Endothelial cell of umbilical vein (primary cell): Measurements from ENCODE around the gene PTPRT. TPM values are rescaled to one million over a fixed set of nuclear protein-coding genes. Genes with fewer than 3 reads are reported as not detected.

Experiments used
- BruUV-seq: library from RNA; stranded (reverse); fragments of 400-500 nt; replicated peaks from 2 replicates; lab custom pipeline; 2021; lab: Mats Ljungman, UMichigan
- CTCF ChIA-PET: fragments of 300-600, 350-600 bp; sonication (Branson Sonifier 250); formaldehyde crosslinking; loops from one replicate; lab custom pipeline; 2021; ENCODE audit warnings: antibody characterized with exemption, inconsistent platforms; lab: Charles Lee
- POLR2A ChIA-PET: fragments of 300-600, 350-600 bp; sonication (Branson Sonifier 250); formaldehyde crosslinking; loops from one replicate; lab custom pipeline; 2021; ENCODE audit warnings: antibody characterized with exemption, inconsistent platforms; lab: Charles Lee
- DNase-seq: peaks from one replicate; pipeline ENCODE4 v3.0.0-alpha.2; 2011; ENCODE audit warnings: low read depth, low spot score
- FAIRE-seq: peaks from 2 replicates; lab custom pipeline; 2011; peaks lifted over from hg19 to GRCh38; lab: Jason Lieb, UNC
- H2AFZ ChIP-seq: 2 replicates; pipeline ENCODE4 v1.6.0; 2012; ENCODE audit warnings: low read depth, low read length, control low read depth, inconsistent platforms
- H3K27ac ChIP-seq: 2 replicates; pipeline ENCODE4 v1.5.1; 2011; ENCODE audit warnings: low read depth, mild to moderate bottlenecking, control low read depth, low read length, moderate library complexity; ENCODE audit not compliant: insufficient read depth
- H3K27me3 ChIP-seq, 2 experiments: 2 replicates each; pipeline versions ENCODE4 v1.6.0 to v1.6.1; 2011; ENCODE audit warnings: low read length in 2 of 2, mixed read lengths in 1 of 2; ENCODE audit not compliant: control insufficient read depth in 2 of 2, insufficient read depth in 2 of 2
- H3K36me3 ChIP-seq, 2 experiments: 2 replicates in 1 of 2; 3 replicates in 1 of 2; pipeline ENCODE4 v1.5.1; 2011; ENCODE audit warnings: low read length in 2 of 2, mild to moderate bottlenecking in 1 of 2, moderate library complexity in 1 of 2; ENCODE audit not compliant: control insufficient read depth in 2 of 2, insufficient read depth in 2 of 2; ENCODE audit errors: extremely low read depth in 1 of 2
- H3K4me1 ChIP-seq: 3 replicates; pipeline ENCODE4 v1.5.1; 2011; ENCODE audit warnings: mild to moderate bottlenecking, low read length; ENCODE audit not compliant: control insufficient read depth, insufficient read depth; ENCODE audit errors: extremely low read depth
- H3K4me2 ChIP-seq: 2 replicates; pipeline ENCODE4 v1.6.1; 2011; ENCODE audit warnings: low read length, control low read depth, mixed read lengths; ENCODE audit not compliant: insufficient read depth
- H3K4me3 ChIP-seq, 3 experiments: fragments of 200-600 bp in 1 of 3; sonication (generic), shearing (Covaris generic) in 1 of 3; replicated peaks in 1 of 3; 2 replicates each; pipeline ENCODE4 v1.5.1; 2011 to 2016; ENCODE audit warnings: control low read depth in 3 of 3, low read length in 3 of 3, mild to moderate bottlenecking in 2 of 3, inconsistent platforms in 1 of 3, low read depth in 1 of 3, moderate library complexity in 1 of 3; ENCODE audit not compliant: insufficient read depth in 1 of 3
- H3K79me2 ChIP-seq: 2 replicates; pipeline ENCODE4 v1.6.0; 2012; ENCODE audit warnings: low read length, inconsistent platforms; ENCODE audit not compliant: control insufficient read depth, insufficient read depth
- H3K9ac ChIP-seq: replicated peaks from 2 replicates; pipeline ENCODE3; 2011; ENCODE audit warnings: low read length, control low read depth; ENCODE audit not compliant: insufficient read depth; ENCODE audit errors: extremely low read depth
- H3K9me1 ChIP-seq: replicated peaks from 3 replicates; pipeline ENCODE4 v1.6.0; 2011; ENCODE audit warnings: mild to moderate bottlenecking, low read length; ENCODE audit not compliant: control insufficient read depth, insufficient read depth; ENCODE audit errors: extremely low read depth
- H3K9me3 ChIP-seq: replicated peaks from 2 replicates; pipeline ENCODE4 v1.5.1; 2012; ENCODE audit warnings: low read length, inconsistent platforms; ENCODE audit not compliant: control insufficient read depth, insufficient read depth
- H4K20me1 ChIP-seq: replicated peaks from 2 replicates; pipeline ENCODE3; 2011; ENCODE audit warnings: mild to moderate bottlenecking, low read length; ENCODE audit not compliant: control insufficient read depth, insufficient read depth; ENCODE audit errors: extremely low read depth
- EZH2 ChIP-seq: IDR thresholded peaks from 2 replicates; pipeline ENCODE4 v1.6.1; 2012; ENCODE audit warnings: borderline replicate concordance, low read depth, mild to moderate bottlenecking, moderate library complexity, low read length, inconsistent platforms; ENCODE audit not compliant: severe bottlenecking
- FOS ChIP-seq: IDR thresholded peaks from 2 replicates; pipeline ENCODE4 v1.6.1; 2011; ENCODE audit warnings: mild to moderate bottlenecking, low read length, moderate library complexity, borderline replicate concordance; ENCODE audit not compliant: insufficient read depth
- GATA2 ChIP-seq: IDR thresholded peaks from 2 replicates; pipeline ENCODE4 v1.7.0; 2011; ENCODE audit warnings: low read depth, mild to moderate bottlenecking, moderate library complexity, mixed read lengths, low read length; ENCODE audit not compliant: insufficient read length, insufficient read depth
- JUN ChIP-seq: IDR thresholded peaks from 2 replicates; pipeline ENCODE4 v1.6.1; 2011; ENCODE audit warnings: borderline replicate concordance, low read depth; ENCODE audit not compliant: insufficient read length, insufficient read depth
- MAX ChIP-seq: IDR thresholded peaks from 2 replicates; pipeline ENCODE4 v1.6.1; 2011; ENCODE audit not compliant: insufficient read depth, insufficient read length
- MYC ChIP-seq: IDR thresholded peaks from one replicate; pipeline ENCODE4 v1.6.1; 2011; ENCODE audit warnings: mild to moderate bottlenecking, low read depth, low read length
- POLR2A ChIP-seq: IDR thresholded peaks from 2 replicates; pipeline ENCODE4 v1.6.1; 2012; ENCODE audit warnings: low read depth, mild to moderate bottlenecking, control low read depth, low read length
- POLR2AphosphoS5 ChIP-seq: IDR thresholded peaks from 2 replicates; pipeline ENCODE4 v1.6.1; 2012; ENCODE audit warnings: low read depth, mild to moderate bottlenecking, control low read depth, low read length, moderate library complexity; ENCODE audit not compliant: insufficient read depth
- dilution Hi-C: fragments of 300-500 bp; cut with MboI; formaldehyde crosslinking; loops from one replicate; pipeline ENCODE4 v1.15.0; 2019; ENCODE audit warnings: low sequenced_read_pairs; ENCODE audit not compliant: extremely low pct_ligation_motif_present
- intact Hi-C: fragments of 100-400 bp; cut with micrococcal nuclease; formaldehyde crosslinking; loops from one replicate; pipeline ENCODE4 v1.10.0; 2022
- polyA plus RNA-seq, 4 experiments: library from polyadenylated mRNA; depleted of rRNA in 3 of 4; stranded (reverse) in 3 of 4; unstranded in 1 of 4; fragments of >200 nt; gene quantifications; 2 replicates each; pipeline versions ENCODE4 v1.2.1 to v1.2.3, GENCODE V29; 2011 to 2012; ENCODE audit warnings: missing spikeins in 1 of 4
- total RNA-seq: library from RNA; stranded (reverse); gene quantifications from 2 replicates; pipeline ENCODE4 v1.2.3, GENCODE V29; 2021
- TF ChIP-seq, protein P1 (sequence below), 2 donors: IDR thresholded peaks; 1 replicate in 1 of 2; 2 replicates in 1 of 2; pipeline ENCODE4 v1.5.1; 2011; ENCODE audit warnings: low read length in 2 of 2, mild to moderate bottlenecking in 2 of 2, moderate library complexity in 2 of 2, control low read depth in 1 of 2, inconsistent platforms in 1 of 2, low read depth in 1 of 2; ENCODE audit not compliant: insufficient read depth in 1 of 2; ENCODE audit errors: extremely low read depth in 1 of 2

Gene PTPRT
- total and polyA plus RNA-seq, 2 donors (not counting 3 experiments of a cell fraction or from before 2014, with no cell fraction given): not detected

GRCh38 chr20:42924215-42924614, 265.5 kb downstream of the PTPRT start:
- intact Hi-C loops (no loop called here), dilution Hi-C loops (no loop called here)
- H3K27me3 ChIP-seq: no peaks in the 10 kb centered on the region
- ChIA-PET POLR2A (no interaction called here), CTCF (no interaction called here)
- no peaks in the 10 kb centered on the region for H4K20me1 ChIP-seq
- H3K4me1 ChIP-seq: no peaks in the 10 kb centered on the region
- H3K36me3 ChIP-seq: no peaks in the 10 kb centered on the region
- H3K9ac ChIP-seq: no peak overlapping the region
- H3K79me2 ChIP-seq: no peaks in the 10 kb centered on the region
- FAIRE-seq (no peak), DNase-seq (no peak)
- no peak overlapping the region for H3K4me2 ChIP-seq
- no peak overlapping the region for H3K27ac ChIP-seq
- H3K9me3 ChIP-seq: peaks cover 3% of the 10 kb centered on the region
- no TSS peak for BruUV-seq
- H3K4me3 ChIP-seq: no peak overlapping the region
- TF ChIP-seq POLR2AphosphoS5 (no peak), EZH2 (no peak), GATA2 (no peak), MAX (no peak), JUN (no peak), POLR2A (no peak), FOS (no peak), MYC (no peak)
- TF ChIP-seq, protein P1, sequence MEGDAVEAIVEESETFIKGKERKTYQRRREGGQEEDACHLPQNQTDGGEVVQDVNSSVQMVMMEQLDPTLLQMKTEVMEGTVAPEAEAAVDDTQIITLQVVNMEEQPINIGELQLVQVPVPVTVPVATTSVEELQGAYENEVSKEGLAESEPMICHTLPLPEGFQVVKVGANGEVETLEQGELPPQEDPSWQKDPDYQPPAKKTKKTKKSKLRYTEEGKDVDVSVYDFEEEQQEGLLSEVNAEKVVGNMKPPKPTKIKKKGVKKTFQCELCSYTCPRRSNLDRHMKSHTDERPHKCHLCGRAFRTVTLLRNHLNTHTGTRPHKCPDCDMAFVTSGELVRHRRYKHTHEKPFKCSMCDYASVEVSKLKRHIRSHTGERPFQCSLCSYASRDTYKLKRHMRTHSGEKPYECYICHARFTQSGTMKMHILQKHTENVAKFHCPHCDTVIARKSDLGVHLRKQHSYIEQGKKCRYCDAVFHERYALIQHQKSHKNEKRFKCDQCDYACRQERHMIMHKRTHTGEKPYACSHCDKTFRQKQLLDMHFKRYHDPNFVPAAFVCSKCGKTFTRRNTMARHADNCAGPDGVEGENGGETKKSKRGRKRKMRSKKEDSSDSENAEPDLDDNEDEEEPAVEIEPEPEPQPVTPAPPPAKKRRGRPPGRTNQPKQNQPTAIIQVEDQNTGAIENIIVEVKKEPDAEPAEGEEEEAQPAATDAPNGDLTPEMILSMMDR (IDR thresholded peaks at IDR 0.05; ENCODE audit: extremely low read depth in 1 of 2, insufficient read depth in 1 of 2, low read depth in 1 of 2, low read length in 2 of 2): no peak
- no peak overlapping the region for H2AFZ ChIP-seq
- H3K9me1 ChIP-seq: no peaks in the 10 kb centered on the region
